SJCRH30 (cell line): ENCODE data around the gene CNTNAP2. TPM values are rescaled to one million over a fixed set of nuclear protein-coding genes. Genes with fewer than 3 reads are reported as not detected.
A peak's percentile ranks its signal among the peaks of the same experiment; 100 is the strongest.
"Not testable (repeated sequence)": the region's sequence is repeated elsewhere in the genome, so short reads cannot be mapped to it uniquely, and the experiment has no call there.

Experiments
- DNase-seq, 2 experiments: peaks; one replicate each; pipeline ENCODE4 v3.0.0-alpha.2; 2015 to 2020
- H3K27ac ChIP-seq: fragments of 250-450 bp; sonication (Bioruptor Pico); 2 replicates; pipeline ENCODE4 v1.5.1; 2020; ENCODE audit warnings: mild to moderate bottlenecking, moderate library complexity
- H3K27me3 ChIP-seq: fragments of 250-450 bp; sonication (Bioruptor Pico); 2 replicates; pipeline ENCODE4 v1.5.1; 2020; ENCODE audit warnings: mild to moderate bottlenecking, moderate library complexity
- H3K36me3 ChIP-seq: fragments of 250-450 bp; sonication (Bioruptor Pico); 2 replicates; pipeline ENCODE4 v1.5.1; 2020; ENCODE audit warnings: mild to moderate bottlenecking, moderate library complexity
- H3K4me1 ChIP-seq: fragments of 250-450 bp; sonication (Bioruptor Pico); 2 replicates; pipeline ENCODE4 v1.5.1; 2020; ENCODE audit warnings: mild to moderate bottlenecking, moderate library complexity
- H3K4me3 ChIP-seq: fragments of 250-450 bp; sonication (Bioruptor Pico); 2 replicates; pipeline ENCODE4 v1.5.1; 2020; ENCODE audit warnings: mild to moderate bottlenecking, moderate library complexity
- H3K9me3 ChIP-seq: fragments of 250-450 bp; sonication (Bioruptor Pico); replicated peaks from 2 replicates; pipeline ENCODE4 v1.5.1; 2020; ENCODE audit warnings: mild to moderate bottlenecking, moderate library complexity
- total RNA-seq: library from RNA; depleted of rRNA; stranded (reverse); fragments of >200 nt; shearing (Covaris generic); gene quantifications from 2 replicates; pipeline ENCODE4 v1.2.3, GENCODE V29; 2014

Gene CNTNAP2
- total RNA-seq, 1 experiment from 2014 or later: not detected

- 0 out of 2 replicates have a peak, but pooled peaks cover 4% of the 10 kb centered on the region for H3K27me3 ChIP-seq
- H3K27ac ChIP-seq: no peak overlapping the region
- no peak overlapping the region for H3K4me3 ChIP-seq
- no peaks in the 10 kb centered on the region for H3K9me3 ChIP-seq
- no peaks in the 10 kb centered on the region for H3K36me3 ChIP-seq
- DNase-seq: no peak
- no peaks in the 10 kb centered on the region for H3K4me1 ChIP-seq
Measured at GRCh38 chr7:146864644-146865043, 748.0 kb downstream of the CNTNAP2 start.

- Histone ChIP-seq H3K9me3 (no peaks in the 10 kb centered on the region), H3K4me3 (no peak overlapping the region), H3K27me3 (0 out of 2 replicates have a peak, but pooled peaks cover 4% of the 10 kb centered on the region), H3K27ac (no peak overlapping the region), H3K36me3 (no peaks in the 10 kb centered on the region), H3K4me1 (no peaks in the 10 kb centered on the region)
- no peak for DNase-seq
Measured at GRCh38 chr7:146865696-146866095, 749.1 kb downstream of the CNTNAP2 start.

- no peak overlapping the region for H3K27ac ChIP-seq
- no peak for DNase-seq
- H3K36me3 ChIP-seq: no peaks in the 10 kb centered on the region
- no peaks in the 10 kb centered on the region for H3K27me3 ChIP-seq
- H3K4me3 ChIP-seq: no peak overlapping the region
- no peaks in the 10 kb centered on the region for H3K9me3 ChIP-seq
- H3K4me1 ChIP-seq: no peaks in the 10 kb centered on the region
Measured at GRCh38 chr7:146874722-146875121, 758.1 kb downstream of the CNTNAP2 start.

GRCh38 chr7:146875237-146875785 is 758.7 kb downstream of the CNTNAP2 start:
- Histone ChIP-seq H3K4me1 (no peaks in the 10 kb centered on the region), H3K27me3 (no peaks in the 10 kb centered on the region), H3K27ac (no peak overlapping the region), H3K36me3 (no peaks in the 10 kb centered on the region), H3K4me3 (no peak overlapping the region), H3K9me3 (no peaks in the 10 kb centered on the region)
- DNase-seq: no peak

GRCh38 chr7:146875981-146876380 is 759.4 kb downstream of the CNTNAP2 start:
- Histone ChIP-seq H3K27me3 (no peaks in the 10 kb centered on the region), H3K9me3 (no peaks in the 10 kb centered on the region), H3K27ac (no peak overlapping the region), H3K4me3 (no peak overlapping the region), H3K4me1 (no peaks in the 10 kb centered on the region), H3K36me3 (no peaks in the 10 kb centered on the region)
- no peak for DNase-seq

- no peak for DNase-seq
- Histone ChIP-seq H3K27ac (no peak overlapping the region), H3K4me1 (no peaks in the 10 kb centered on the region), H3K4me3 (no peak overlapping the region), H3K9me3 (no peaks in the 10 kb centered on the region), H3K27me3 (no peaks in the 10 kb centered on the region), H3K36me3 (no peaks in the 10 kb centered on the region)
Measured at GRCh38 chr7:146876411-146876810, 759.8 kb downstream of the CNTNAP2 start.

- Histone ChIP-seq H3K4me3 (no peak overlapping the region), H3K36me3 (no peaks in the 10 kb centered on the region), H3K27ac (no peak overlapping the region), H3K27me3 (no peaks in the 10 kb centered on the region), H3K4me1 (no peaks in the 10 kb centered on the region), H3K9me3 (no peaks in the 10 kb centered on the region)
- DNase-seq: no peak
Measured at GRCh38 chr7:146878901-146879300, 762.3 kb downstream of the CNTNAP2 start.

- no peaks in the 10 kb centered on the region for H3K36me3 ChIP-seq
- H3K27me3 ChIP-seq: no peaks in the 10 kb centered on the region
- no peaks in the 10 kb centered on the region for H3K9me3 ChIP-seq
- no peaks in the 10 kb centered on the region for H3K4me1 ChIP-seq
- H3K27ac ChIP-seq: no peak overlapping the region
- no peak overlapping the region for H3K4me3 ChIP-seq
- no peak for DNase-seq
Measured at GRCh38 chr7:146885231-146885630, 768.6 kb downstream of the CNTNAP2 start.

- Histone ChIP-seq H3K4me1 (no peaks in the 10 kb centered on the region), H3K36me3 (no peaks in the 10 kb centered on the region), H3K27me3 (no peaks in the 10 kb centered on the region), H3K9me3 (no peaks in the 10 kb centered on the region), H3K27ac (no peak overlapping the region), H3K4me3 (no peak overlapping the region)
- no peak for DNase-seq
Measured at GRCh38 chr7:146889806-146890555, 773.4 kb downstream of the CNTNAP2 start.

- no peak overlapping the region for H3K4me3 ChIP-seq
- H3K4me1 ChIP-seq: no peaks in the 10 kb centered on the region
- no peaks in the 10 kb centered on the region for H3K36me3 ChIP-seq
- H3K27me3 ChIP-seq: no peaks in the 10 kb centered on the region
- DNase-seq: peak in 1 of 2 experiments; percentile 2
- no peaks in the 10 kb centered on the region for H3K9me3 ChIP-seq
- H3K27ac ChIP-seq: no peak overlapping the region
Measured at GRCh38 chr7:146892151-146892550, 775.5 kb downstream of the CNTNAP2 start.

GRCh38 chr7:146894927-146895326 is 778.3 kb downstream of the CNTNAP2 start:
- DNase-seq: no peak
- H3K9me3 ChIP-seq: no peaks in the 10 kb centered on the region
- no peak overlapping the region for H3K4me3 ChIP-seq
- no peaks in the 10 kb centered on the region for H3K4me1 ChIP-seq
- H3K27ac ChIP-seq: no peak overlapping the region
- no peaks in the 10 kb centered on the region for H3K36me3 ChIP-seq
- no peaks in the 10 kb centered on the region for H3K27me3 ChIP-seq

- no peak overlapping the region for H3K27ac ChIP-seq
- no peak for DNase-seq
- peaks cover 5% of the 10 kb centered on the region; the same call in 1 of the 2 replicates for H3K27me3 ChIP-seq
- H3K36me3 ChIP-seq: no peaks in the 10 kb centered on the region
- no peaks in the 10 kb centered on the region for H3K4me1 ChIP-seq
- H3K9me3 ChIP-seq: no peaks in the 10 kb centered on the region
- no peak overlapping the region for H3K4me3 ChIP-seq
Measured at GRCh38 chr7:146902266-146902665, 785.7 kb downstream of the CNTNAP2 start.

- DNase-seq: peak; percentile 1 to 5
- Histone ChIP-seq H3K4me1 (no peaks in the 10 kb centered on the region), H3K4me3 (no peak overlapping the region), H3K36me3 (no peaks in the 10 kb centered on the region), H3K27ac (no peak overlapping the region), H3K9me3 (no peaks in the 10 kb centered on the region), H3K27me3 (peaks cover 5% of the 10 kb centered on the region; the same call in 1 of the 2 replicates)
Measured at GRCh38 chr7:146902728-146903127, 786.1 kb downstream of the CNTNAP2 start.

GRCh38 chr7:146905746-146906145 is 789.1 kb downstream of the CNTNAP2 start:
- not testable (repeated sequence) for H3K36me3 ChIP-seq, H3K9me3 ChIP-seq, H3K4me1 ChIP-seq, DNase-seq, H3K27ac ChIP-seq, H3K27me3 ChIP-seq, H3K4me3 ChIP-seq

- no peak overlapping the region for H3K4me3 ChIP-seq
- no peaks in the 10 kb centered on the region for H3K4me1 ChIP-seq
- H3K27ac ChIP-seq: no peak overlapping the region
- no peaks in the 10 kb centered on the region for H3K9me3 ChIP-seq
- no peak for DNase-seq
- no peaks in the 10 kb centered on the region; the same call in 1 of the 2 replicates for H3K36me3 ChIP-seq
- 0 out of 2 replicates have a peak, but pooled peaks cover 4% of the 10 kb centered on the region for H3K27me3 ChIP-seq
Measured at GRCh38 chr7:146922782-146923181, 806.2 kb downstream of the CNTNAP2 start.

GRCh38 chr7:146926841-146927240 is 810.2 kb downstream of the CNTNAP2 start:
- H3K9me3 ChIP-seq: no peaks in the 10 kb centered on the region
- no peaks in the 10 kb centered on the region for H3K27me3 ChIP-seq
- no peaks in the 10 kb centered on the region for H3K36me3 ChIP-seq
- H3K4me3 ChIP-seq: no peak overlapping the region
- no peaks in the 10 kb centered on the region for H3K4me1 ChIP-seq
- H3K27ac ChIP-seq: no peak overlapping the region
- no peak for DNase-seq
